HG03095 (cell line): ENCODE measurements around the gene ALG10B.
"Not testable (repeated sequence)": the region's sequence is repeated elsewhere in the genome, so short reads cannot be mapped to it uniquely, and the experiment has no call there.

ENCODE experiments used
- ATAC-seq: cut with Tn5 transposase; IDR thresholded peaks from one replicate; pipeline ENCODE4 v1.9.1; 2021; ENCODE audit warnings: moderate library complexity; ENCODE audit not compliant: unreplicated experiment

ALG10B gene, protein sequence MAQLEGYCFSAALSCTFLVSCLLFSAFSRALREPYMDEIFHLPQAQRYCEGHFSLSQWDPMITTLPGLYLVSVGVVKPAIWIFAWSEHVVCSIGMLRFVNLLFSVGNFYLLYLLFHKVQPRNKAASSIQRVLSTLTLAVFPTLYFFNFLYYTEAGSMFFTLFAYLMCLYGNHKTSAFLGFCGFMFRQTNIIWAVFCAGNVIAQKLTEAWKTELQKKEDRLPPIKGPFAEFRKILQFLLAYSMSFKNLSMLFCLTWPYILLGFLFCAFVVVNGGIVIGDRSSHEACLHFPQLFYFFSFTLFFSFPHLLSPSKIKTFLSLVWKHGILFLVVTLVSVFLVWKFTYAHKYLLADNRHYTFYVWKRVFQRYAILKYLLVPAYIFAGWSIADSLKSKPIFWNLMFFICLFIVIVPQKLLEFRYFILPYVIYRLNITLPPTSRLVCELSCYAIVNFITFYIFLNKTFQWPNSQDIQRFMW

DNA sequence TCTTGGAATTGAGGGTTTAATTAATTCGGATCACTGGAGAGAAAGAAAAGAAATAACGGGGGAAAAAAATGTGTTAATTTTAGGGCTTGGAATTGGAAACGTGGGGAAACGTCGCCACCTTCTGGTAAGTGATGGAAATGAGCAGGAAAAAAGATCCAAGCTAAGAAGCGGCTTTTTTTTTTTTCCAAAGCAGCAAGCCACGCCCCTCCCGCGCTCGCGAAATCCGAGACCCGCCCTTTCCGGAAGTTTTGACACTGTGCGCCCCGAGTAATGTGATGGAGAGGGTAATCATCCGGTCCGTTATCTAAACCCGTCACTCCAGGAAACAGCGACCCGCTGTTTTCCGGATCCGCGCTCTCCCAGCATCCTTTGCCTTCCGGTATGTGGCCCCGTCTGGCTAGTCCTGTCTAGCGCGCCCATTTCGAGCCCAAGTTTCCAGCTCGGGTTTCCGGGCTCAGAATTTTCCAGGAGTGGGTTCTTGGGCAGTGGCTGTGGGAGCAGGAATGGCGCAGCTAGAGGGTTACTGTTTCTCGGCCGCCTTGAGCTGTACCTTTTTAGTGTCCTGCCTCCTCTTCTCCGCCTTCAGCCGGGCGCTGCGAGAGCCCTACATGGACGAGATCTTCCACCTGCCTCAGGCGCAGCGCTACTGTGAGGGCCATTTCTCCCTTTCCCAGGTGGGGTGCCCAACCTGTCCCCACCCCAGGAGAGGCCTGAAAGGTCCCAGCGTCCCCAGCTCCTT lies at the start of gene ALG10B:
Gene ALG10B, plus strand, starts transcription at position 384 of the 739 bp plus-strand sequence. Its CDS starts 120 bp downstream, at position 504.
- ATAC-seq: peak; percentile 100

DNA sequence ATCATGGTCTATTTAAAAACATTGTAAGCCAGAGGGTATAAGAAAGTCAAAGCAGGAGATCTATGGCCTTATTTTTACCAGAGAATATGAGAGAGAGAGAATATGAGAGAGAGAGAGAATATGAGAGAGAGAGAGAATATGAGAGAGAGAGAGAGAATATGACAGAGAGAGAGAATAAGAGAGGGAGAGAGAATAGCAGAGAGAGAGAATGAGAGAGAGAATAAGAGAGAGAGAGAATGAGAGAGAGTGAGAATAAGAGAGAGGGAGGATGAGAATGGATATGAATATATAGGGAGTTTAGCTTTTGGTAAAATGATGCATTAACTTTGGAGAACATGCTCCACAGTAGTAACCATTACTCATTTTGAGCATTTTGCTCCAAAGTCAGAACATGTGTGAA lies 48.0 kb upstream of the ALG10B start:
- no peak for ATAC-seq

DNA sequence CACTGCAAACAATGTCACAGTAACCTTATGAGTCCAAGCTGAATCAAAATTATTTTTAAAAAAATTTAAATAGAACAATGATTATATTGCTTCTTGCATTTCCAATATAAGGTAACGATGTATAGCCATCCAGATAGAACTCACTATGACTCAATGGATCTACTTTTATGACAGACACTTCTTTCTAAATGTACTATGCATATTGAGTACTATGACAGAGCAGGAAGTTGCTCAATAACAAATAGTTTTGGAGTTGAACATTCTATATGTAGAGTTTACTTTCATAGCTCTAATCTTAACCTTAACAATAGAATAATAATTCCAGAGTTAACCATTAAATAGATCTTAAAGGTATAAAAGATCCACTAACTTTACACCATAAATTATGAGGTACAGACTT lies 46.7 kb upstream of the ALG10B start:
- no peak for ATAC-seq

DNA sequence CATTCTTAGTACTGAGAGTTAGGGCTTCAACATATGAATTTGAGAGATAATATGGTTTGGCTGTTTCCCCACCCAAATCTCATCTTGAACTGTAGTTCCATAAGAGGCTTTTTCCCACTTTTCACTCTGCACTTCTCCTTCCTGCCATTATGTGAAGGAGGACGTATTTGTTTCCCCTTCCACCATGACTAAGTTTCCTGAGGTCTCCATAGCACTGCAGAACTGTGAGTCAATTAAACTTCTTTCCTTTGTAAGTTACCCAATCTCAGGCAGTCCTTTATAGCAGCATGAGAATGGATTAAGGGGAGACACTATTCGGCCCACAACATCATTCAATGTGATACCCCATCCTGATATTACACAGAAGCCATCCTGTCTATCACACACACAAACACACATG lies 36.8 kb upstream of the ALG10B start:
- no peak for ATAC-seq

DNA sequence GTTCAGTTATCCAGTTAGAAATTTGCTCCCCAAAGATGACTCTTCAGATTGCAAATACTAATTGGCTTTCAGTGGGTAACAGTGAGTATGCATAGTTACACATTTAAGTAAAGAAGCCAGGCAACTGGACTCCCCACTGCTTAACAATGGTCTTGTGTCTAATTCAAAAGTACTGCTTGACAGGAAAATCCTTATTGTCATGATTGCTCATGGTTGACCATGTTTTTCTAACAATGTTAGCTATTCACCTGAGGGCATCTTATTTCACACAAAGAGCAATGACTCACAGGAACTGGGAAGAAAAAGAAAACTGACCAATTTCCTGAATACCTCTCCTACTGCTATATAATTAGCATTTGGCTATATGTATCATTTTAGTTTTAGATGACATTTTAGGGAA lies 33.7 kb upstream of the ALG10B start:
- ATAC-seq: no peak

DNA sequence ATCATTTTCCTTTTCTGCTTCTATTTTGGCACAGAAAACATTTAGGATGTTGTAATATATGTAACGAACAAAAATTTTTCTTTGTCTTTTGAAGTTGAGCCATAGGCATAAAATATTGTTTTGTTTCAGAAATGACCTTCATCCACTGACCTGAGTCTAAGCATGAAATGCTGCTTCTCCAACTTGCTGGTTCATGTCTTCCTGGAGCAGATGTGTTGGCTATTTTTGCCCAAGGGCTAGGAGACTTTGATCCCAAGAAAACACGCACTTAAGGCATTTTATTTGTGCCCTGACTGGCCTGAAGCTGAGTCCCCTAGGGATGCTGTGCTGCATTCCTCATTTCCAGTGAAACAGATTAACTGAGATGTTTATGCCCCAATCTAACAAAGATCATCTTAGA lies 27.2 kb upstream of the ALG10B start:
- ATAC-seq: no peak

DNA sequence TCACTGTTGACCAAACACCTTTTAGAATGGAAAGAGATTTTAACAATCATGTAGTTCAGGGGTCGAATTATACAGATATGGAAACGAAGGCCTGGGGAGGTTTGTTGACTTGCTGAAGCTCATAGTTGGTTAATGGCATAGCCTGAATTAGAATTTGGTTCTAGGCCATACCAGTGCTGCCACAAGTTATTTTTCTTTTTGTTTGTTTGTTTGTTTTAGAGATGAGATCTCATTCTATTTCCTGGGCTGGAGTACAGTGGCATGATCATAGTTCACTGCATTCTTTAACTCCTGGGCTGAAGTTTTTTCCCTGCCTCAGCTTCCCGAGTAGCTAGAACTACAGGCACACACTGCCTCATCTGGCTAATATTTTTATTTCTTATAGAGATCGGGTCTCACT lies 25.4 kb upstream of the ALG10B start:
- ATAC-seq: no peak

DNA sequence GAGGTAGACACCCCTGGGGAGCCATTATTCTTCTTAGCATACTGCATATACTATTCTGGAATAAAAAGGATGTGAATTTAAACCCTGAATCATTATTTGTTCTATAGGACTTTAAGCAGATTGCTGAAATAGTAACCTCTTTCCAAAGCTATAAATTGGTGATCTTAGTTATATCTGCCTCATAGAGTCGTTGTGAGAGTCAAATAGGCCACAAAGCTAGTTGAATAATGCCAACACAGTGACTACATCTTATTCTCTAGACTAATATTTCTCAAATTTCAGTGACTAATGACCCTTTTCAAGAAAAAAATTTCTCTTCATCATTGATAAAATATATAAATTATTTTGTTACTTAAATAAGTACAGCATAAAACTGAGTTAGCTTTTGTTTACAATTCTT lies 13.6 kb upstream of the ALG10B start:
- ATAC-seq: not testable (repeated sequence)

DNA sequence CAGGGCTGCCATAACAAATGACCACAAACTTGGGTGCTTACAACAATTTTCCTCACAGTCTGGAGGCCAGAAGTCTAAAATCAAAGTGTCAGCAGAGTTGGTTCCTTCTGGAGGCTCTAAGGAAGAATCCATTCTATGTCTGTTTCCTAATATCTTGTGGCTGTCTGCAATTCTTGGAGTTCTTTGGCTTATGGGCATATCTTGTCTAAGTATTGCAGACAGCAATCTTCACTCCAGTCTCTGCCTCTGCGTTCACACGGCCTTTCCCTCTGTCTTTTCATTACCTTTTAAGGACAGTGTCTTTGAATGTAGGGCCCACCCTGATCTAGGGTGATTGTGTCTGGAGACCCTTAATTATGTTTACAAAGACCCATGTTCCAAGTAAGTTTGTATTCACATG lies 5.4 kb downstream of the ALG10B start:
- ATAC-seq: not testable (repeated sequence)

DNA sequence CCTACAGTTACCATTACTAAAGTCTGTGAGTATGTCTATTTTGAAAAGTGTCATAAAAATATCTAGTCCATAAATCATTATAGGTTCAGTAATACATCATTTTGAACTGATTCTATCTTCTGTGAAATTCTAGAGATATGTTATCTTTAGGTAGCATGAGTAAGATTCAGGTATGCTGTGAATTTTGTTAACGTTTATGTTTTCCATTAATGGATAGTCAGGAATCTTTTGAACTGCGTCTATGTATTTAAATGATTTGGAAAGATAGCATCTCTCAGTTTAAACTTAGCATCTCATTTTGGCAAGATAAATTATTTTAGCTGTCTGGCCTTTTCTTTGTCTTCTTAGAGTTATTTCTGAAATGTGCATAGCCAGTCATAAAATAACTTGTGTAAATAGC lies 8.3 kb downstream of the ALG10B start:
- ATAC-seq: no peak

DNA sequence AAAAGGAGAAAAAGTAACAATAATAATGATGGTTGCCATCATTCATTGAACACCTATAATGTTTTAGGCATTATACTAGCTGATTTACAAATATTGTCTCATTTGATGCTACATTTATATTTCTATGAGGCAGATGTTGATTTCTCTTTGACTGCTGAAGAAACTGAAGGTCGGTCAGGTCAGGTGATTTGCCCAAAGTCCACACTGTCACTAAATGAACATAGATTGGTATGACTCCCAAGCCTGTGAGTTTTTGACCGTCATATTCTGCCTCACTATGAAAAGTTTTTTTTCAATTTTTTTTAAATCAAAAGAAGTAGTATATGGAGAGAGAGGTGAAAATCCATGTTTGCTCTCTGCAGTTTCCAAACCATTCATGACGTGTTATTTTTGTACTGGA lies 10.8 kb downstream of the ALG10B start:
- no peak for ATAC-seq

DNA sequence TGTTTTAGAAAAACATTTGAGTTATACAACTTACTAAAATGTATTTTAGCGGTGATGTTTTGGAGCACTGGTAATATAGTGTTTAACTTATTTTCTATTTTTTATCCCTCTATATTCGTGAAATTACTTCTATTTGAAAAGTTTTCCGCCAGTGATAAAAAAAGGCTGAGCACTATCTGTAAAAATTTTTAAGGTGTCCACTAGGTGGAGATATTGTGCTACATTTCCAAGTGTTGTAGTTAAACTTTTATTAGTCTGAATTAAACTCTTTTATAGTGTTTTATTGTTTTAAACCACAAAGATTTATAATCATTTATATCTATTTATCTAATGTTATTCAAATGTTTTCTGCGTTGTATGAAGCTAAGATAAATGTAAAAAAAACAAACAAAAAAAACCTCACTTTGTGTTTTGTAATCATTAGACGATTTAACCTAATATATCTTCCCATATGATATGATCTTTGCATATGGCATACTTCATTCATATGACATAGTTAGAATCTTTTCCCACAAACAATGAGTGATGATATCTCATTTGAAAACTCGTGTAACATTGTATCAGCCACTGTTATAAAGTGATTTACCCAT lies 11.8 kb downstream of the ALG10B start:
- ATAC-seq: no peak

DNA sequence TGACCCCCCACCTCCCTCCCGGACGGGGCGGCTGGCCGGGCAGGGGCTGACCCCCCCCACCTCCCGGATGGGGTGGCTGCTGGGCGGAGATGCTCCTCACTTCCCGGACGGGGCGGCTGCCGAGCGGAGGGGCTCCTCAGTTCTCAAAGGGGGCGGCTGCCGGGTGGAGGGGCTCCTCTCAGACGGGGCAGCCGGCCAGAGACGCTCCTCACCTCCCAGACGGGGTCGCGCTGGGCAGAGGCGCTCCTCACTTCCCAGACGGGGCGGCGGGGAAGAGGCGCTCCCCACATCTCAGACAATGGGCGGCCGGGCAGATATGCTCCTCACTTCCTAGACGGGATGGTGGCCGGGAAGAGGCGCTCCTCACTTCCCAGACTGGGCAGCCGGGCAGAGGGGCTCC lies 13.8 kb downstream of the ALG10B start:
- not testable (repeated sequence) for ATAC-seq

DNA sequence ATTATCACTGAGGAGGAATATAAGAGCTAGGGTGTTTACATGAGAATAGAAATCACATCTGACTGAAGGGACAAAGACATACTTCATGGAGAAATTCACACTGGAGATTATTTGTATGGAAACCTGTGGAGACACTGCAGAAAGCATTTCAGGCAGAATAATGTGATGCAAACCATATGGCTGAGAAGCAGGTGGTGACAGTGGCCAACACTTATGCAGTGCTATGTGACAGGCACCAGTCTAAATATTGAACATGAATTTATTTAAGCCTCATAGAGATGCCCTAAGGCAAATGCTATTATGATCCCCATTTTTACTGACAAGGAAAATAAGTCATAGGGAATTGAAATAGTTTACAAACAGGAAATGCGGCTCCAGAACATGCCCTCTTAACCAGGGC lies 16.2 kb downstream of the ALG10B start:
- ATAC-seq: no peak

DNA sequence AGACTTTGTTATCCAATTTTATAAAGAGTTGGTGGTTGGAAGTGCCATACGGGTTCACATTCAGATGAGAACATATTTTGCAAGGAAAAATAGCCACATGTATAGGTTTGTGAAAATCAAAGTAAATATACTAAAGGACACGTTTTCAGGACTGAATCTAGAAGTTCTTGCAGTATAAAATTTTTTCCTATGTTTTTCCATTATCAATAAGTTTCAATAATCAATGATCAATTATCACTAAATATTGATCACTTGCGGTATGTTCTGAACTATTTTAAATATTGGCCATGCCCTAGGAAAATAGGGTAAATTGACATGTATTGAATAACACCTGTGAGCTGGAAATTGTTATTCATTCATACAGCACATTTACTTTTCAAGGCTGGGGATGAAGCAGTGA lies 25.9 kb downstream of the ALG10B start:
- no peak for ATAC-seq

DNA sequence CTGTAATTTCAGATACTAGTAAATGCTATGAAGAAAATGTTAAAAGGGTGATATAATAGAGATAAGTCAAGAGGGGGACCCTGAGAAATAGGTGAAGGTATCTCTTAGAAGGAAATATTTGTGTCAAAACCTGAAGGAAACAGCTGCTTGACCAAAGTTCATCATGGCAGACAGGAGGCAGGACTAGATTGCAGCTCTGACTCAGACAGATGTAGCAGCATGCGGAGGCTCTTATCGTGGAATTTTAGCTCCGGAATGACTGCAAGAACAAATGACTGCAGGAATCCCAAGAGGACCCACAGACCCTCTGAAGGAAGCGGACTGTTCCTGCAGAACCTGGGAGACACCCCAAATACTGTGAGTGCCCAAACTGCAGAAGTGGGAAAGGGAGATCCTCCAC lies 26.7 kb downstream of the ALG10B start:
- not testable (repeated sequence) for ATAC-seq

DNA sequence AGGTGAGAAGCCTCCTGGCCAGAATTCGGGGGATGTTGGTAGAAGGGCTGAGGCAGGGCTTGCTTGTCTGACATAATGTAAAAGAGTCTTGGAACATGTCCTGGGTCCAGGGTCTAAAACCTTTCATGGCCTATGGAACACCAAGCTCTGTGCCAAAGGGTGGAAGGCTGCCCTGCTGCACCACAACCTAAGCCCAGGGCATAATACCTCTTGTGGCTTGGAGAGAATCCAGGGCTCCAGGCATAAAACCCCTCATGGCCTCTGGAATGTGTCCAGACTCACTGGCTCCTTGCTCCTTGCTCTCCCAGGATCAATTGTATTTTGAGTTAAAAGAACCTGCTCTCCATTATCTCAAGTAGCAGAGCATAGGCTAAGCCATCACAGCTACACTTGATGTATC lies 27.3 kb downstream of the ALG10B start:
- ATAC-seq: not testable (repeated sequence)

DNA sequence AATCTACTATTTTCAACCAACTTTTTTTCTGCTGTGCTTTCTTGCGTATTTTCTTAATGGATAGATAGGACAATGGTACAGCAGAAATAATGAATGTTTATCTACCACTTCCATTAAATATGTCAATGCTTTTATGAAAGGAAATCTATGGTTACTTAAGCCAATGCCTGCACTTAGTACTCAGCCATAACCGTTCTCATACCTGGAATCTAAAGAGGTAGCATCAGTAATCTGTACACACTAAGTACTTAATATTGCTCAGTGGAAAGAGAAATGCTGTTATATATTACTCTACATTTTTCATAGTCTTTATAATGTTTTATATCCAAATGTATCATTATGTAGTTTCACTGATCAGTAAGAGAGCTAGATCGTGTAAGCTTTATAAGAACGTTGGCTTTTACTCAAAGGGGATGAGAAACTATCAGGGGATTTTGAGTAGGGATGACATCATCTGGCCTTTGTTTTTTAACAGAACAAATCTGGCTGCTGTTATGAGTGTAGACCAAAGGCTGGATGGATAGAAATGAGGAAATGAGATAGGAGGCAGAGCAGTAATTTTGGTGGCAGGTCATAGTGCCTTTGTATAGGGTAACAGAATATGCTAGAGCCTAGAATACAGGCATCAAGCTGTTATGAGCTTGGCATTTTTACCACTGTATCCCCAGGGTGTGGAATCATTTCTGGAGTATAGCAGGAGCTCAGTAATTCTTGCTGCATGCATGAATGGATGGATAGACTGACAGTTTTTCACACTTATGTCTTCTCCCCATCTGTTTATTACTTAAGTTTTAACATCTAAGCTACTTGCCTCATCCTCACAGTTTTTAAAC lies 34.0 kb downstream of the ALG10B start:
- peak; percentile 99 for ATAC-seq

DNA sequence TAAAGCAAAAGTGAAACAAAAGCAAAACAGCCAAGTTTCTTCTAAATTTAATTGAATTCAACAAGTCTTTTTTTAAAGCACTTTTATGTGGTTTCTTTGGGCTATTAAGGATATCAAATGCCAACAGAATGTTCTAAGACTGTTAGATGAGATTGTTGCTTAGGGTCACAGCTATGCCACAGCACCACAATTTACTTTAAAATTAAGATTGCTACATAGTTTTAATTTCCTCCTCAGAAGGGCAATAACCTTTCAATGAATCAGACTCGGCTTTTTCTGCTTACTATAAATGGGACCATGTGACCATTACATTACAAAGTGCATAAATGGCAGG lies 34.6 kb downstream of the ALG10B start:
- not testable (repeated sequence) for ATAC-seq

DNA sequence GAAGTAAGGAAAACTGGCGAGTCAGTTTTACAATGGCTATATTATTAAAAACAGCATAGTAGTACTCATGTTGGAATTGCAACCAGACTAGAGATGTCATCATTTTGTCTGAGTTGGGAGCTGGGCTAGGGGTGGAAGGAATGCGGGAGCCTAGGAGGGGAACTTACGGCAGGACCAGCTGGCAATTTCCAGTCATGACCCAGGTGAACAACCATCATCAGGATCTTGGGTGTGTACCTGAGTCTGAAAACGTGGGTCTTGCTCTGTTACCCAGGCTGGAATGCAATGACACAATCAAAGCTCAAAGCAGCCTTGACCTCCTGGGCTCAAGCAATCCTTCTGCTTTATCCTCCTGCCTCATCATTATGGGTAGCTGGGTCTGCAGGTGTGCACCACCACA lies 50.9 kb downstream of the ALG10B start:
- ATAC-seq: no peak

DNA sequence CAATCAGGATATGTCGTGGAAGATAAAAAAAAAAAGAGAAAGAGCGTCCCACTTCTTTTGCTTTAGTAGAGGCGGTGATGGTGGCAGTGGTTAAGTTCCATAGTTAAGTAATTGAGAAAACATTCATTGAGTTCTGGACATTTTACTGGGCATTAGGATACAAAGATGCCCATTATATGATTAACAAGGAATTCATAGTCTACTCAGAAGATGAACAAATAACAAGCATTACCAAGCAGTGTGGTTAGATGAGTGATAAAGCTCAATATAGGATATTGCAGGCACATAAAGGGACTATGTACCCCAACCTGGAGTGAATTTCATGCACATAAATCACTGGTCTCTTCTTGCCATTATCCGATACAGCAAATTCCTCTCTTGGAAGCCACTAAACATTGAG lies 53.7 kb downstream of the ALG10B start:
- no peak for ATAC-seq
